ENCODE measurements around the gene PRKCB.
A peak's percentile ranks its signal among the peaks of the same experiment; 100 is the strongest.

- TF ChIP-seq, protein P1, sequence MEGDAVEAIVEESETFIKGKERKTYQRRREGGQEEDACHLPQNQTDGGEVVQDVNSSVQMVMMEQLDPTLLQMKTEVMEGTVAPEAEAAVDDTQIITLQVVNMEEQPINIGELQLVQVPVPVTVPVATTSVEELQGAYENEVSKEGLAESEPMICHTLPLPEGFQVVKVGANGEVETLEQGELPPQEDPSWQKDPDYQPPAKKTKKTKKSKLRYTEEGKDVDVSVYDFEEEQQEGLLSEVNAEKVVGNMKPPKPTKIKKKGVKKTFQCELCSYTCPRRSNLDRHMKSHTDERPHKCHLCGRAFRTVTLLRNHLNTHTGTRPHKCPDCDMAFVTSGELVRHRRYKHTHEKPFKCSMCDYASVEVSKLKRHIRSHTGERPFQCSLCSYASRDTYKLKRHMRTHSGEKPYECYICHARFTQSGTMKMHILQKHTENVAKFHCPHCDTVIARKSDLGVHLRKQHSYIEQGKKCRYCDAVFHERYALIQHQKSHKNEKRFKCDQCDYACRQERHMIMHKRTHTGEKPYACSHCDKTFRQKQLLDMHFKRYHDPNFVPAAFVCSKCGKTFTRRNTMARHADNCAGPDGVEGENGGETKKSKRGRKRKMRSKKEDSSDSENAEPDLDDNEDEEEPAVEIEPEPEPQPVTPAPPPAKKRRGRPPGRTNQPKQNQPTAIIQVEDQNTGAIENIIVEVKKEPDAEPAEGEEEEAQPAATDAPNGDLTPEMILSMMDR (IDR thresholded peaks at IDR 0.05), result peak; percentile 24 to 57 (median 49)
- TF ChIP-seq POLR2A (IDR thresholded peaks at IDR 0.05), result no peak
Measured at GRCh38 chr16:24253192-24253591, 417.4 kb downstream of the PRKCB start.

Measured in upper lobe of left lung (tissue), 4 donors.